ENCODE measurements around the gene RELN.

DNA sequence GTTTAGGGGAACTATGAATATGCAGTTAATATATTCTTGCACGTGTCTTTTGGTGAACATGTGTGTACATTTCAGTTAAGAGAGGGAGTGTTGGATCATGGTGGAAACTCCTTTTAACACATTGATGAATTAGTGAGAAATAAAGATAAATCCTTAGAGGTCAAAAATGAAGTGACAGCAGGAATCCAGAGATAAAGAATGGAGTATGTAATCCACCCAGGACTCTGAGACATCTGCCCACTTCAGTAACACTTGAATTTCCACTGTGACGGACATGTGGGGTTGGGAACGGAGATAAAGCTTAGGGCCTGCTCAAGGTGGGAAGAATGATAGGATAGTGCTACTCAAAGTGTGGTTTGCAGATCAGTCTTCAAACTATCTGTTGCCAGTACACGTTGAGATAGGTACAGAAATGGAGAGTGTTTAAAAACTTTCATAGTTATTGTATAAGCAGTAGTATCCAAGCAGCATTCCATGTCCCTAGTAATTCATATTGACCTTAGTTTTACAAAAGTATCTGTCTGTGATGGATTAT, 6.6 kb upstream of the RELN start:
- TF ChIP-seq POLR2A (IDR thresholded peaks at IDR 0.05): no peak
- TF ChIP-seq, protein P1, sequence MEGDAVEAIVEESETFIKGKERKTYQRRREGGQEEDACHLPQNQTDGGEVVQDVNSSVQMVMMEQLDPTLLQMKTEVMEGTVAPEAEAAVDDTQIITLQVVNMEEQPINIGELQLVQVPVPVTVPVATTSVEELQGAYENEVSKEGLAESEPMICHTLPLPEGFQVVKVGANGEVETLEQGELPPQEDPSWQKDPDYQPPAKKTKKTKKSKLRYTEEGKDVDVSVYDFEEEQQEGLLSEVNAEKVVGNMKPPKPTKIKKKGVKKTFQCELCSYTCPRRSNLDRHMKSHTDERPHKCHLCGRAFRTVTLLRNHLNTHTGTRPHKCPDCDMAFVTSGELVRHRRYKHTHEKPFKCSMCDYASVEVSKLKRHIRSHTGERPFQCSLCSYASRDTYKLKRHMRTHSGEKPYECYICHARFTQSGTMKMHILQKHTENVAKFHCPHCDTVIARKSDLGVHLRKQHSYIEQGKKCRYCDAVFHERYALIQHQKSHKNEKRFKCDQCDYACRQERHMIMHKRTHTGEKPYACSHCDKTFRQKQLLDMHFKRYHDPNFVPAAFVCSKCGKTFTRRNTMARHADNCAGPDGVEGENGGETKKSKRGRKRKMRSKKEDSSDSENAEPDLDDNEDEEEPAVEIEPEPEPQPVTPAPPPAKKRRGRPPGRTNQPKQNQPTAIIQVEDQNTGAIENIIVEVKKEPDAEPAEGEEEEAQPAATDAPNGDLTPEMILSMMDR (IDR thresholded peaks at IDR 0.05): no peak
